H1 (cell line): ENCODE data around the gene PLAU. TPM values are rescaled to one million over a fixed set of nuclear protein-coding genes. Genes with fewer than 3 reads are reported as not detected.

Experiments
- CTCF ChIA-PET: fragments of 300-600 bp; sonication (Branson Sonifier 250); formaldehyde crosslinking; loops from one replicate; lab custom pipeline; 2021; ENCODE audit not compliant: partially characterized antibody; lab: Charles Lee
- POLR2A ChIA-PET: fragments of 300-600 bp; sonication (Branson Sonifier 250); formaldehyde crosslinking; loops from one replicate; lab custom pipeline; 2021; ENCODE audit warnings: inconsistent platforms; ENCODE audit not compliant: partially characterized antibody; lab: Charles Lee
- DNase-seq, 2 experiments: peaks; one replicate each; pipeline versions ENCODE4 v3.0.0 to v3.0.0-alpha.2; 2010 to 2022; ENCODE audit warnings: low spot score in 2 of 2, low read depth in 1 of 2, mixed read lengths in 1 of 2
- FAIRE-seq: peaks from 2 replicates; lab custom pipeline; 2011; peaks lifted over from hg19 to GRCh38; lab: Jason Lieb, UNC
- H2AFZ ChIP-seq: 2 replicates; pipeline ENCODE4 v1.8.1; 2012; ENCODE audit warnings: low read length, inconsistent platforms
- H2AK5ac ChIP-seq: 2 replicates; pipeline ENCODE4 v1.6.1; 2013; ENCODE audit warnings: low read depth, low read length
- H2BK120ac ChIP-seq: replicated peaks from 2 replicates; pipeline ENCODE3; 2013; ENCODE audit warnings: low read depth, low read length, inconsistent platforms
- H2BK12ac ChIP-seq: 2 replicates; pipeline ENCODE4 v1.6.1; 2013; ENCODE audit warnings: low read depth, low read length
- H2BK15ac ChIP-seq: 2 replicates; pipeline ENCODE4 v1.6.1; 2013; ENCODE audit warnings: low read length
- H2BK20ac ChIP-seq: 2 replicates; pipeline ENCODE4 v1.6.1; 2013; ENCODE audit warnings: low read length
- H2BK5ac ChIP-seq: 2 replicates; pipeline ENCODE4 v1.6.1; 2013; ENCODE audit warnings: low read depth, low read length
- H3K14ac ChIP-seq: 2 replicates; pipeline ENCODE4 v1.6.1; 2013; ENCODE audit warnings: inconsistent platforms; ENCODE audit not compliant: insufficient read length
- H3K18ac ChIP-seq: 2 replicates; pipeline ENCODE4 v1.6.1; 2013; ENCODE audit warnings: low read length; ENCODE audit errors: extremely low read depth
- H3K23ac ChIP-seq: 2 replicates; pipeline ENCODE4 v1.6.1; 2013; ENCODE audit warnings: inconsistent platforms; ENCODE audit not compliant: insufficient read length
- H3K23me2 ChIP-seq: 2 replicates; pipeline ENCODE4 v1.6.1; 2013; ENCODE audit warnings: low read depth, low read length
- H3K27ac ChIP-seq: 2 replicates; pipeline ENCODE4 v1.6.1; 2011; ENCODE audit warnings: low read depth, low read length, inconsistent platforms
- H3K27me3 ChIP-seq, 4 experiments: replicated peaks in 1 of 4; 1 replicate in 1 of 4; 2 replicates in 3 of 4; pipeline versions ENCODE4 v1.6.1 to v1.8.1; 2011 to 2013; ENCODE audit warnings: low read length in 3 of 4, mild to moderate bottlenecking in 3 of 4, inconsistent platforms in 2 of 4, mixed read lengths in 2 of 4, moderate library complexity in 1 of 4; ENCODE audit not compliant: control insufficient read depth in 3 of 4, insufficient read depth in 3 of 4; ENCODE audit errors: extremely low read depth in 1 of 4
- H3K36me3 ChIP-seq, 4 experiments: 2 replicates each; pipeline versions ENCODE4 v1.6.1 to v1.8.1; 2011 to 2013; ENCODE audit warnings: mild to moderate bottlenecking in 4 of 4, low read length in 3 of 4, moderate library complexity in 2 of 4, control low read depth in 1 of 4, inconsistent platforms in 1 of 4; ENCODE audit not compliant: insufficient read depth in 4 of 4, control insufficient read depth in 2 of 4
- H3K4ac ChIP-seq: replicated peaks from 2 replicates; pipeline ENCODE3; 2013; ENCODE audit warnings: low read length, low read depth, mixed read lengths, inconsistent platforms; ENCODE audit not compliant: insufficient read length
- H3K4me1 ChIP-seq, 4 experiments: replicated peaks in 1 of 4; 1 replicate in 1 of 4; 2 replicates in 3 of 4; pipeline versions ENCODE4 v1.6.1 to v1.8.1; 2011 to 2013; ENCODE audit warnings: low read length in 3 of 4, inconsistent platforms in 2 of 4, mixed read lengths in 1 of 4; ENCODE audit not compliant: insufficient read depth in 4 of 4, control insufficient read depth in 3 of 4
- H3K4me2 ChIP-seq, 2 experiments: 2 replicates each; pipeline versions ENCODE4 v1.6.1 to v1.8.1; 2011 to 2013; ENCODE audit warnings: low read depth in 2 of 2, low read length in 2 of 2, control low read depth in 1 of 2, inconsistent platforms in 1 of 2, mild to moderate bottlenecking in 1 of 2; ENCODE audit not compliant: insufficient read depth in 1 of 2
- H3K4me3 ChIP-seq, 4 experiments: fragments of 200-600, 300-600 bp in 1 of 4; sonication (generic), shearing (Covaris generic), sonication (Bioruptor Twin) in 1 of 4; 2 replicates each; pipeline versions ENCODE4 v1.5.1 to v1.8.1; 2011 to 2016; ENCODE audit warnings: low read length in 4 of 4, low read depth in 3 of 4, control low read depth in 2 of 4, inconsistent platforms in 2 of 4, mild to moderate bottlenecking in 2 of 4, mixed read lengths in 1 of 4, moderate library complexity in 1 of 4; ENCODE audit not compliant: insufficient read depth in 2 of 4; ENCODE audit errors: extremely low read depth in 1 of 4
- H3K56ac ChIP-seq: replicated peaks from 2 replicates; pipeline ENCODE3; 2013; ENCODE audit warnings: low read depth, mild to moderate bottlenecking, mixed read lengths, low read length, inconsistent platforms; ENCODE audit not compliant: insufficient read length
- H3K79me1 ChIP-seq: 2 replicates; pipeline ENCODE4 v1.6.1; 2013; ENCODE audit warnings: low read depth, low read length, control low read depth
- H3K79me2 ChIP-seq, 2 experiments: 2 replicates each; pipeline versions ENCODE4 v1.6.1 to v1.8.1; 2012 to 2013; ENCODE audit warnings: low read length in 2 of 2, mild to moderate bottlenecking in 2 of 2, inconsistent platforms in 1 of 2; ENCODE audit not compliant: insufficient read depth in 2 of 2, control insufficient read depth in 1 of 2
- H3K9ac ChIP-seq, 4 experiments: replicated peaks in 1 of 4; 1 replicate in 1 of 4; 2 replicates in 3 of 4; pipeline versions ENCODE4 v1.6.1 to v1.8.1; 2011 to 2013; ENCODE audit warnings: low read depth in 3 of 4, low read length in 3 of 4, control low read depth in 2 of 4, mild to moderate bottlenecking in 2 of 4, moderate library complexity in 2 of 4, inconsistent platforms in 1 of 4; ENCODE audit errors: extremely low read depth in 1 of 4
- H3K9me3 ChIP-seq, 2 experiments: 2 replicates each; pipeline versions ENCODE4 v1.6.1 to v1.8.1; 2012 to 2013; ENCODE audit warnings: mild to moderate bottlenecking in 2 of 2, moderate library complexity in 2 of 2, control low read depth in 1 of 2, inconsistent platforms in 1 of 2, low read depth in 1 of 2, low read length in 1 of 2, mixed read lengths in 1 of 2; ENCODE audit not compliant: insufficient read depth in 2 of 2
- H4K20me1 ChIP-seq, 2 experiments: replicated peaks in 1 of 2; 2 replicates each; pipeline versions ENCODE3 to v1.8.1; 2011 to 2013; ENCODE audit warnings: inconsistent platforms in 2 of 2, low read length in 2 of 2, mild to moderate bottlenecking in 1 of 2; ENCODE audit not compliant: insufficient read depth in 2 of 2, control insufficient read depth in 1 of 2
- H4K5ac ChIP-seq: 2 replicates; pipeline ENCODE4 v1.6.1; 2013; ENCODE audit warnings: low read length, low read depth, mixed read lengths, inconsistent platforms; ENCODE audit not compliant: insufficient read length
- H4K8ac ChIP-seq: 2 replicates; pipeline ENCODE4 v1.8.0; 2013; ENCODE audit warnings: mild to moderate bottlenecking, moderate library complexity, low read length, inconsistent platforms; ENCODE audit not compliant: insufficient read depth; ENCODE audit errors: extremely low read depth
- H4K91ac ChIP-seq: replicated peaks from 2 replicates; pipeline ENCODE3; 2013; ENCODE audit warnings: low read length, mixed read lengths, inconsistent platforms; ENCODE audit not compliant: insufficient read length
- CHD1 ChIP-seq: IDR thresholded peaks from 2 replicates; pipeline ENCODE4 v1.6.1; 2012; ENCODE audit warnings: low read depth, low read length, improper control_type of control experiment
- CTBP2 ChIP-seq: IDR thresholded peaks from 2 replicates; pipeline ENCODE4 v1.7.0; 2011; ENCODE audit warnings: borderline replicate concordance, mild to moderate bottlenecking, moderate library complexity, mixed read lengths, low read length; ENCODE audit not compliant: insufficient read depth, insufficient read length
- GABPA ChIP-seq: IDR thresholded peaks from 2 replicates; pipeline ENCODE4 v1.6.1; 2011; ENCODE audit warnings: mild to moderate bottlenecking, low read length, moderate library complexity, borderline replicate concordance; ENCODE audit not compliant: insufficient read depth
- HDAC6 ChIP-seq: IDR thresholded peaks from one replicate; pipeline ENCODE4 v1.7.1; 2012; ENCODE audit warnings: low read depth, mild to moderate bottlenecking, inconsistent platforms, low read length, moderate library complexity
- KDM5A ChIP-seq: fragments of 200-600 bp; IDR thresholded peaks from 2 replicates; pipeline ENCODE4 v1.7.1; 2012; ENCODE audit warnings: mild to moderate bottlenecking, low read length, inconsistent platforms, mixed read lengths
- NRF1 ChIP-seq: IDR thresholded peaks from 2 replicates; pipeline ENCODE4 v1.6.1; 2011; ENCODE audit warnings: mild to moderate bottlenecking, low read depth, low read length, improper control_type of control experiment
- WGBS, 2 experiments: shearing (Covaris generic) in 1 of 2; methylation state at CpG; one replicate each; pipeline versions ENCODE4 v1.1.6 to v1.1.7; 2013 to 2015; ENCODE audit warnings: low lambda C conversion rate in 2 of 2, mixed read lengths in 2 of 2, inconsistent platforms in 1 of 2, low coverage in 1 of 2, missing lambda C conversion rate in 1 of 2; ENCODE audit not compliant: insufficient replicate concordance in 2 of 2, insufficient coverage in 1 of 2, insufficient read length in 1 of 2; ENCODE audit errors: extremely low coverage in 1 of 2, missing lambda C conversion rate in 1 of 2; 5-methylcytosine and 5-hydroxymethylcytosine counted together
- polyA plus RNA-seq, 7 experiments: library from polyadenylated mRNA; depleted of rRNA in 3 of 7; stranded (reverse) in 5 of 7; unstranded in 2 of 7; fragments of >200 nt in 5 of 7; fragments of 200-250 nt in 2 of 7; gene quantifications; 1 replicate in 5 of 7; 2 replicates in 1 of 7; 4 replicates in 1 of 7; pipeline versions ENCODE4 v1.2.1 to v1.2.3, GENCODE V29; 2011 to 2013; ENCODE audit warnings: missing spikeins in 2 of 7, mixed read lengths in 2 of 7
- total RNA-seq: library from RNA; stranded (reverse); fragmentation: NEBNext Ultra II Directional; extraction: Animal tissue kit (Norgen Biotek cat#: 25700); gene quantifications from 2 replicates; pipeline ENCODE4 v1.2.1, GENCODE V29; 2021

PLAU gene
- total and polyA plus RNA-seq, 2 of the 8 experiments (the other 6 are each of a cell fraction or from before 2014, with no cell fraction given), result 16.2 to 26.1 TPM

GRCh38 chr10:73937333-73938043 is 26.6 kb downstream of the PLAU start:
- FAIRE-seq (no peak), DNase-seq (no peak)
- Histone ChIP-seq H2AK5ac (no peak overlapping the region), H3K27me3 (0 out of 7 replicates have a peak, but pooled peaks cover 0 to 2% (median 0%) of the 10 kb centered on the region in 4 experiments), H4K8ac (no peak overlapping the region), H2BK5ac (no peak overlapping the region), H3K9me3 (no peaks in the 10 kb centered on the region), H2BK120ac (no peak overlapping the region), H3K4me2 (no peak overlapping the region), H2AFZ (0 out of 2 replicates have a peak overlapping the region, but pooled peaks have one; percentile 2), H3K56ac (no peak overlapping the region), H3K4me3 (no peak overlapping the region), H4K91ac (peak overlapping the region; percentile 12), H3K23ac (no peak overlapping the region), H3K79me1 (no peaks in the 10 kb centered on the region), H2BK12ac (peak overlapping the region; percentile 88), H2BK15ac (peak overlapping the region; percentile 18; the same call in 1 of the 2 replicates), H3K27ac (no peak overlapping the region), H3K4ac (no peak overlapping the region), H3K23me2 (no peaks in the 10 kb centered on the region), H3K14ac (no peak overlapping the region), H3K18ac (no peak overlapping the region), H3K36me3 (no peaks in the 10 kb centered on the region), H3K9ac (no peak overlapping the region), H2BK20ac (no peak overlapping the region), H4K5ac (no peak overlapping the region), H3K4me1 (peaks cover 0 to 6% (median 2%) of the 10 kb centered on the region in 4 experiments; a peak in 4 of 7 replicates), H3K79me2 (no peaks in the 10 kb centered on the region), H4K20me1 (no peaks in the 10 kb centered on the region)
- ChIA-PET POLR2A (interaction anchor here (1.0 to 2.0 kb wide), 3 partner anchors 29 to 165 kb away, joined by 3 to 9 read pairs (median 4); no protein-coding TSS in a partner anchor), CTCF (interaction anchor here (0.6 to 21.6 kb wide), 13 partner anchors 10 to 117 kb away, joined by 3 to 681 read pairs (median 4); no protein-coding TSS in a partner anchor)
- WGBS, 2 experiments, result 91% methylated on average over 5 of the region's 5 CpGs; no CpG with 5 or more reads in 1 of the 2 experiments
- TF ChIP-seq GABPA (no peak), NRF1 (no peak), HDAC6 (no peak), CTBP2 (no peak), CHD1 (no peak), KDM5A (no peak)
